MM.1S (cell line): ENCODE results near the gene BORCS8.

Source experiments
- DNase-seq: peaks from one replicate; pipeline ENCODE4 v3.0.0-alpha.2; 2015
- H2AFZ ChIP-seq: fragments of 300-600 bp; sonication (generic); 2 replicates; pipeline ENCODE4 v1.6.0; 2016; ENCODE audit warnings: antibody characterized with exemption, low read length
- H3F3A ChIP-seq: fragments of 300-600 bp; sonication (generic); 2 replicates; pipeline ENCODE4 v1.6.1; 2016; ENCODE audit warnings: mild to moderate bottlenecking, antibody characterized with exemption, low read length, moderate library complexity, mixed read lengths; ENCODE audit not compliant: insufficient read depth
- H3K27ac ChIP-seq: fragments of 300-600 bp; sonication (generic); 2 replicates; pipeline ENCODE4 v1.5.1; 2016; ENCODE audit warnings: mild to moderate bottlenecking, low read length
- H3K27me3 ChIP-seq: fragments of 300-600 bp; sonication (generic); replicated peaks from 2 replicates; pipeline ENCODE4 v1.6.0; 2016; ENCODE audit warnings: low read length; ENCODE audit not compliant: insufficient read depth
- H3K36me3 ChIP-seq: fragments of 300-600 bp; sonication (generic); replicated peaks from 2 replicates; pipeline ENCODE4 v1.6.1; 2016; ENCODE audit warnings: mild to moderate bottlenecking, low read length, mixed read lengths; ENCODE audit not compliant: insufficient read depth
- H3K4me1 ChIP-seq: fragments of 300-600 bp; sonication (generic); 2 replicates; pipeline ENCODE4 v1.6.1; 2016; ENCODE audit warnings: low read length, mixed read lengths
- H3K4me2 ChIP-seq: fragments of 300-600 bp; sonication (generic); 2 replicates; pipeline ENCODE4 v1.6.0; 2016; ENCODE audit warnings: low read depth, low read length
- H3K4me3 ChIP-seq: fragments of 300-600 bp; sonication (generic); 2 replicates; pipeline ENCODE4 v1.5.1; 2016; ENCODE audit warnings: low read length, mixed read lengths
- H3K79me2 ChIP-seq: fragments of 300-600 bp; sonication (generic); 2 replicates; pipeline ENCODE4 v1.6.1; 2016; ENCODE audit warnings: mixed run types, low read length, mixed read lengths
- H3K9ac ChIP-seq: fragments of 300-600 bp; sonication (generic); 2 replicates; pipeline ENCODE4 v1.6.1; 2016; ENCODE audit warnings: low read length, mixed read lengths
- H3K9me2 ChIP-seq: fragments of 300-600 bp; sonication (generic); replicated peaks from 2 replicates; pipeline ENCODE4 v1.6.1; 2016; ENCODE audit warnings: mild to moderate bottlenecking, low read length, mixed read lengths; ENCODE audit not compliant: insufficient read depth
- H3K9me3 ChIP-seq: fragments of 300-600 bp; sonication (generic); replicated peaks from 2 replicates; pipeline ENCODE4 v1.6.1; 2016; ENCODE audit warnings: mild to moderate bottlenecking, low read length, mixed read lengths; ENCODE audit not compliant: insufficient read depth
- H4K20me1 ChIP-seq: fragments of 300-600 bp; sonication (generic); 2 replicates; pipeline ENCODE4 v1.6.1; 2016; ENCODE audit warnings: mild to moderate bottlenecking, low read length, moderate library complexity, mixed read lengths; ENCODE audit not compliant: insufficient read depth
- CTCF ChIP-seq: fragments of 300-600 bp; sonication (generic); IDR thresholded peaks from 2 replicates; pipeline ENCODE4 v1.5.1; 2016; ENCODE audit warnings: antibody characterized with exemption, low read length, mixed read lengths
- EZH2 ChIP-seq: fragments of 300-600 bp; sonication (generic); optimal IDR thresholded peaks from 2 replicates; pipeline ENCODE3; 2017; ENCODE audit warnings: low read depth, mild to moderate bottlenecking, antibody characterized with exemption, low read length, mixed read lengths
- EZH2phosphoT487 ChIP-seq: fragments of 300-600 bp; sonication (generic); IDR thresholded peaks from 2 replicates; pipeline ENCODE4 v1.6.1; 2018; ENCODE audit warnings: antibody characterized with exemption, low read length

The BORCS8 gene

GRCh38 chr19:19232261-19232721 is 40.3 kb upstream of the BORCS8 start:
- H3K4me1 ChIP-seq, result no peaks in the 10 kb centered on the region
- no peak overlapping the region for H3K9ac ChIP-seq
- H3F3A ChIP-seq, result no peaks in the 10 kb centered on the region
- no peaks in the 10 kb centered on the region for H3K79me2 ChIP-seq
- no peak overlapping the region for H3K4me3 ChIP-seq
- H3K27ac ChIP-seq, result no peak overlapping the region
- H3K9me2 ChIP-seq, result no peaks in the 10 kb centered on the region
- H3K4me2 ChIP-seq, result no peak overlapping the region
- no peak for TF ChIP-seq EZH2phosphoT487
- TF ChIP-seq CTCF, result no peak
- TF ChIP-seq EZH2, result no peak
- no peak overlapping the region for H2AFZ ChIP-seq
- DNase-seq, result no peak
- no peaks in the 10 kb centered on the region for H4K20me1 ChIP-seq
- H3K27me3 ChIP-seq, result peaks cover 71% of the 10 kb centered on the region
- H3K36me3 ChIP-seq, result no peaks in the 10 kb centered on the region
- no peaks in the 10 kb centered on the region for H3K9me3 ChIP-seq

DNA sequence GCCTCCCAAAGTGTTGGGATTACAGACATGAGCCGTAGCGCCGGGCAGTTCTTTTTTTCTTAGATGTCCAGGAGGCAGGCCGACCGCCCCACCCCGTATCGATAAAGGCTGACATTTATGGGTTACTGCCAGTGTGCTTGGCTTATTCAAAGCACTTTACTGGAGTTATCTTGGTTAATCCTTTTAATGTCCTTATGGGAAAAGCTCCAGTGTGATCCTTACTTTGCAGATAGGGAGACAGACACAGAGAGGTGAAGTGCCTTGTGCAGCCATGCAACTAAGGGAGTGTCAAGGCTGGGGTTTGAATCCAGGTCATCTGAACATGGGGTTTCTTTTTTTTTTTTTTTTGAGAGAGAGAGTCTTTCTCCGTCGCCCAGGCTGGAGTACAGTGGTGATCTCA is 39.0 kb upstream of the BORCS8 start:
- no peak overlapping the region for H2AFZ ChIP-seq
- H3K9me3 ChIP-seq, result no peaks in the 10 kb centered on the region
- H3K4me3 ChIP-seq, result no peak overlapping the region
- DNase-seq, result no peak
- H3K9me2 ChIP-seq, result no peaks in the 10 kb centered on the region
- no peaks in the 10 kb centered on the region for H3K36me3 ChIP-seq
- no peaks in the 10 kb centered on the region for H3K79me2 ChIP-seq
- no peak overlapping the region for H3K27ac ChIP-seq
- no peak overlapping the region for H3K4me2 ChIP-seq
- no peaks in the 10 kb centered on the region for H3F3A ChIP-seq
- no peak for TF ChIP-seq EZH2
- TF ChIP-seq CTCF, result no peak
- no peak for TF ChIP-seq EZH2phosphoT487
- H3K4me1 ChIP-seq, result no peaks in the 10 kb centered on the region
- no peak overlapping the region for H3K9ac ChIP-seq
- peaks cover 84% of the 10 kb centered on the region for H3K27me3 ChIP-seq
- no peaks in the 10 kb centered on the region for H4K20me1 ChIP-seq

DNA sequence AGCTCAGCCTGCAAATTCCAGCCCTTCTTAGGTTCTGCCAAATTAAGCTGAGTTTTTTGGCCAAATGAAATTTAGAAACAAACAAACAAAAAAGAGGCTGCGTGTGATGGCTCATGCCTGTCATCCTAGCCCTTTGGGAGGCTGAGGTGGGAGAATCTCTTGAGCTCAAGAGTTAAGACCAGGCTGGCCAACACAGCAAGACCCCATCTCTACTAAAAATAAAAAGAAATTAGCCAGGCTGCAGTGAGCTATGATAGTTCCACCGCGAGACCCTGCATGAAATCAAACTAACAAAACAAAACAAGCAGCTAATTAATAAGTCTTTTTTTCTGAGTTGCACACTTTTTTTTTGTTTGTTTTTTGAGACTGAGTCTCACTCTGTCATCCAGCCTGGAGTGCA is 37.7 kb upstream of the BORCS8 start:
- H3K9ac ChIP-seq, result no peak overlapping the region
- H3F3A ChIP-seq, result no peaks in the 10 kb centered on the region
- no peaks in the 10 kb centered on the region for H3K36me3 ChIP-seq
- peaks cover 87% of the 10 kb centered on the region for H3K27me3 ChIP-seq
- H3K9me3 ChIP-seq, result no peaks in the 10 kb centered on the region
- DNase-seq, result no peak
- no peaks in the 10 kb centered on the region for H3K9me2 ChIP-seq
- no peaks in the 10 kb centered on the region for H4K20me1 ChIP-seq
- no peak overlapping the region for H3K4me3 ChIP-seq
- no peak overlapping the region for H3K27ac ChIP-seq
- TF ChIP-seq EZH2phosphoT487 (no peak), CTCF (no peak), EZH2 (no peak)
- H2AFZ ChIP-seq, result no peak overlapping the region
- H3K4me1 ChIP-seq, result no peaks in the 10 kb centered on the region
- H3K4me2 ChIP-seq, result no peak overlapping the region
- H3K79me2 ChIP-seq, result no peaks in the 10 kb centered on the region
